ACC112 (cell line): ENCODE measurements around the gene MAD1L1.
"Not testable (repeated sequence)": the region's sequence is repeated elsewhere in the genome, so short reads cannot be mapped to it uniquely, and the experiment has no call there.

Experiments
- H2AFZ ChIP-seq: fragments of 200-600 bp; sonication (generic); one replicate; pipeline ENCODE4 v1.6.0; 2017; ENCODE audit warnings: antibody characterized with exemption, low read length; ENCODE audit not compliant: unreplicated experiment
- H3K27ac ChIP-seq: fragments of 200-600 bp; sonication (generic); 2 replicates; pipeline ENCODE4 v1.5.1; 2014; ENCODE audit warnings: low read depth, mild to moderate bottlenecking, antibody characterized with exemption, low read length, moderate library complexity
- H3K27me3 ChIP-seq: fragments of 200-600 bp; sonication (generic); 2 replicates; pipeline ENCODE4 v1.6.1; 2014; ENCODE audit warnings: mild to moderate bottlenecking, antibody characterized with exemption, low read length, moderate library complexity, mixed read lengths; ENCODE audit not compliant: insufficient read depth
- H3K36me3 ChIP-seq: fragments of 200-600 bp; sonication (generic); 2 replicates; pipeline ENCODE4 v1.6.1; 2016; ENCODE audit warnings: mild to moderate bottlenecking, antibody characterized with exemption, low read length, moderate library complexity, mixed read lengths; ENCODE audit not compliant: insufficient read depth
- H3K4me1 ChIP-seq: fragments of 200-600 bp; sonication (generic); one replicate; pipeline ENCODE4 v1.6.1; 2016; ENCODE audit warnings: low read length, mixed read lengths; ENCODE audit not compliant: insufficient read depth, unreplicated experiment, control insufficient read depth
- H3K4me3 ChIP-seq: fragments of 200-600 bp; sonication (generic); 2 replicates; pipeline ENCODE4 v1.5.1; 2014; ENCODE audit warnings: mild to moderate bottlenecking, low read depth, low read length
- H3K79me2 ChIP-seq: fragments of 200-600 bp; sonication (generic); one replicate; pipeline ENCODE4 v1.6.0; 2016; ENCODE audit warnings: low read length; ENCODE audit not compliant: control insufficient read depth, unreplicated experiment, insufficient read depth

MAD1L1 gene

GRCh38 chr7:1977059-1977875 is 255.5 kb downstream of the MAD1L1 start:
- H3K4me3 ChIP-seq: no peak overlapping the region
- H3K36me3 ChIP-seq: peaks cover 4% of the 10 kb centered on the region; the same call in 1 of the 2 replicates
- H3K27me3 ChIP-seq: no peaks in the 10 kb centered on the region
- no peaks in the 10 kb centered on the region for H3K79me2 ChIP-seq
- no peak overlapping the region for H2AFZ ChIP-seq
- H3K27ac ChIP-seq: no peak overlapping the region
- no peaks in the 10 kb centered on the region for H3K4me1 ChIP-seq

DNA sequence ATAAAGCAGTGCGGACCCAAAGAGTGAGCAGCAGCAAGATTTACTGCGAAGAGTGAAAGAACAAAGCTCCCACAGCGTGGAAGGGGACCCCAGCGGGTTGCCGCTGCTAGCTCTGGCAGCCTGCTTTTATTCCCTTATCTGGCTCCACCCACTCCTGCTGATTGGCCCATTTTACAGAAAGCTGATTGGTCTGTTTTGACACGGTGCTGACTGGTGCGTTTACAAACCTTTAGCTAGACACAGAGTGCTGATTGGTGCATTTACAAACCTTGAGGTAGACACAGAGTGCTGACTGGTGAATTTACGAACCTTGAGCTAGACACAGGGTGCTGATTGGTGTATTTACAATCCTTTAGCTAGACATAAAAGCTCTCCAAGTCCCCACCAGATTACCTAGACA is 256.2 kb downstream of the MAD1L1 start:
- not testable (repeated sequence) for H3K27ac ChIP-seq, H3K4me3 ChIP-seq, H3K36me3 ChIP-seq, H3K27me3 ChIP-seq, H2AFZ ChIP-seq, H3K79me2 ChIP-seq, H3K4me1 ChIP-seq

GRCh38 chr7:1975581-1975980 is 257.2 kb downstream of the MAD1L1 start:
- Histone ChIP-seq H3K36me3 (peaks cover 4% of the 10 kb centered on the region; the same call in 1 of the 2 replicates), H2AFZ (no peak overlapping the region)

GRCh38 chr7:1975179-1975578 is 257.6 kb downstream of the MAD1L1 start:
- H3K4me3 ChIP-seq: no peak overlapping the region
- no peaks in the 10 kb centered on the region for H3K27me3 ChIP-seq
- H3K4me1 ChIP-seq: no peaks in the 10 kb centered on the region
- H2AFZ ChIP-seq: no peak overlapping the region
- H3K27ac ChIP-seq: no peak overlapping the region
- peaks cover 4% of the 10 kb centered on the region; the same call in 1 of the 2 replicates for H3K36me3 ChIP-seq
- H3K79me2 ChIP-seq: no peaks in the 10 kb centered on the region

More at GRCh38 chr7:1975581-1975980, 257.2 kb downstream of the MAD1L1 start:
- Histone ChIP-seq H3K27ac (no peak overlapping the region), H3K27me3 (no peaks in the 10 kb centered on the region), H3K4me1 (no peaks in the 10 kb centered on the region), H3K79me2 (no peaks in the 10 kb centered on the region), H3K4me3 (no peak overlapping the region)

DNA sequence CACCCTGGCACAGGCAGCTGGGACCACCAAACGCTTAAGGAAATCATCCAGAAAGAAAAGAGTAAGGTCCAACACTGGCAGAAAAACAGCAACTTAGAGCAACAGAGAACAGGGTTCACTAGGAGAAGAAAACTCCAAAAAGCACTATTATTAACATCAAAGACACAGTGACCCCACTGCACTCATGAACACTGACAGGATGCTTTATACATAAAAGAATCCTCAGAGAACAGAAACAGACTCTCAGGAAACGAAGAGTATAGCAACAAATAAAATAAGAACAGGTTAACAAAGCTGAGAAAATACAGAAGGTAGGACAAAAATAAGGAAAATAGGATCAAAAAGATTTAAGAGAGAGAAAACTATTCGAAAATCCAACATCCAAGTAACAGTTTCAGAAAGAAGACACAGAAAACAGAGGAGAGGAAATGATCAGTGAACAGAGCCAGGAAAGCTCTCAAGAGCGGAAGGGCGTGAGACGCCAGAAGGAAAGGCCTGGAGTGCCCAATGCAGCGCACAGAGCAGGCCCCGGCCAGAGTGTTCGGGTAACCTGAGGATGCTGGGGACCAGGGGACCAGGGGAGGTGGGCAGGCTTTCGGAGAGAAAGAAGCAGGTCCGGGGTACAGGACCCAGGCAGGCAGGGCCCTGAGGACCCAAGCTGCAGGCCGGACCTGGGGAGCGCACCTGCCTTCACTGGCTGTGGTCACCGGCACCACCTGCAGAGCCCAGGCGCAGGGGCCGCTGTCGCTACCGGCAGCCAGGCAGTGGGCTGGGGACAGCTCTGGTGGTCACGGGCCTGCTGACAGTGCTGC is 258.2 kb downstream of the MAD1L1 start:
- H3K79me2 ChIP-seq: no peaks in the 10 kb centered on the region
- no peaks in the 10 kb centered on the region for H3K27me3 ChIP-seq
- H3K27ac ChIP-seq: no peak overlapping the region
- peaks cover 4% of the 10 kb centered on the region; the same call in 1 of the 2 replicates for H3K36me3 ChIP-seq
- H3K4me3 ChIP-seq: no peak overlapping the region
- H2AFZ ChIP-seq: no peak overlapping the region
- no peaks in the 10 kb centered on the region for H3K4me1 ChIP-seq

DNA sequence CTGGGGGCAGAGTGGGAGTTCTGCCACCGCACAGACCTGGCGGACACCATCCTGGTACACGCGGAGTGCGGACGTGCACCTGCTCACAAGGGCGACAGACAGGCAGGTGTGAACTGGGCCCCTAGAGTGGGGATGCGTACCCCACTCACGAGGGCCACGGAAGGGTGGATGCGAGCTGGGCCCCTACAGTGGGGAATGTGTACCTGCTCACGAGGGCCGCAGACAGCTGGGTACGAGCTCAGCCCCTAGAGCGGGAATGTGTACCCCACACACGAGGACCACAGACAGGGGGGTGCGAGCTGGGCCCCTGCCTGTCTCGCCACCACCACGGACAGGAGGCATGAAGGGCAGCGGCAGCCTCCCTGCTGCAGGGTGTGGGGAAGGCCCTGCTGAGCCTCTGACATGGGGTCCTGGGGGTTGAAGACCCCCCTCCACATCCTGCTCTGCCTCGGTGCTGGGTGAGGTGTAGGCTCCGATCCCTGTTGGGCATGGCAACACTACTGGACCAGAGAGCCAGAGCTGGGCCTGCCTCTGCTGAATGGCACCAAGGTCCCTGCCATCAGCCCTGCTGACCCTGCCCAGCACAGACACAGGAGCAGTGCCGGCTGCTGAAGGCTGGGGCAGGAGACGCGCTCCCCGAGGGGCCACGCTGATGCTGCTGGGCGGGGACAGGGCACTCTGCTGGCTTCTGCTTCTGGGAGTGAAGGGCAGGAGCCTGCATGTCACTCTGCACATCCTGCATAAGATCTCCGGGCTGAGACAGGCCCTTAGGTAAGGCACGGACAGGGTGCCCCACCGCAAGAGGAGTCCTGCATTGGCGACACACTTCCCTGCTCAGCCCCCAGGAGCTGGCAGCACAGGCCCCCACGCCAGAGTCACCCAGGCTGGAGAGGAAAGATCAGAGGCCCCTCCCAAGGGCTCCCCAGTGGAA is 259.2 kb downstream of the MAD1L1 start:
- Histone ChIP-seq H3K4me1 (no peaks in the 10 kb centered on the region), H2AFZ (no peak overlapping the region), H3K27me3 (no peaks in the 10 kb centered on the region), H3K4me3 (no peak overlapping the region), H3K79me2 (no peaks in the 10 kb centered on the region), H3K36me3 (peaks cover 2% of the 10 kb centered on the region; the same call in 1 of the 2 replicates), H3K27ac (no peak overlapping the region)

DNA sequence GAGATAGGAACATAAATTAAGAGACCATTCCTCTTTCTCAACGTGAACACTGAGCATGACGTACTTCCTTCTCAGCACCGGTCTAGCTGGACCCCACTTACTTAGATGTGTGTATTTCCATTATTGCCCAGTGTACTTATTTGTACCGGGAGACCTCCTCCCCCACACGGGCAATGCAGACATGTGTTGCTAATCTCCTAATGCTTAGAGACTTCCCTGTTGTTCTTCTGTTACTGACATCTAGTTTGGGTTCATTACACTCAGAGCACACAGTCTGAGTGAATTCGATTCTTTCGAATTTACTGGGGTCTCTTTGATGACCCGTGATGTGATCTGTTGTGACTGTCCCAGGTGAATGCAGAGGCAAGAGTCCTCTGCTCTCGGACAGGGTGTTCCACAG is 260.0 kb downstream of the MAD1L1 start:
- no peak overlapping the region for H2AFZ ChIP-seq
- H3K27me3 ChIP-seq: no peaks in the 10 kb centered on the region
- no peak overlapping the region for H3K4me3 ChIP-seq
- no peak overlapping the region for H3K27ac ChIP-seq
- 0 out of 2 replicates have a peak, but pooled peaks cover 2% of the 10 kb centered on the region for H3K36me3 ChIP-seq
- H3K79me2 ChIP-seq: no peaks in the 10 kb centered on the region
- no peaks in the 10 kb centered on the region for H3K4me1 ChIP-seq

GRCh38 chr7:1971946-1972654 is 260.6 kb downstream of the MAD1L1 start:
- Histone ChIP-seq H3K4me1 (no peaks in the 10 kb centered on the region), H3K27me3 (no peaks in the 10 kb centered on the region), H3K79me2 (no peaks in the 10 kb centered on the region), H3K27ac (no peak overlapping the region), H3K4me3 (no peak overlapping the region), H3K36me3 (0 out of 2 replicates have a peak, but pooled peaks cover 2% of the 10 kb centered on the region), H2AFZ (no peak overlapping the region)

GRCh38 chr7:1970895-1971294 is 261.9 kb downstream of the MAD1L1 start:
- H2AFZ ChIP-seq: no peak overlapping the region
- no peak overlapping the region for H3K4me3 ChIP-seq
- H3K36me3 ChIP-seq: 0 out of 2 replicates have a peak, but pooled peaks cover 2% of the 10 kb centered on the region
- no peaks in the 10 kb centered on the region for H3K79me2 ChIP-seq
- no peaks in the 10 kb centered on the region for H3K4me1 ChIP-seq
- H3K27me3 ChIP-seq: no peaks in the 10 kb centered on the region
- no peak overlapping the region for H3K27ac ChIP-seq

GRCh38 chr7:1970285-1970660 is 262.5 kb downstream of the MAD1L1 start:
- H3K79me2 ChIP-seq, H3K36me3 ChIP-seq, H3K27me3 ChIP-seq, H3K4me1 ChIP-seq, H2AFZ ChIP-seq, H3K4me3 ChIP-seq, H3K27ac ChIP-seq: not testable (repeated sequence)
